Fibroblast of lung (primary cell): ENCODE measurements around the gene GPR61.

Experiments used
- EZH2 ChIP-seq: IDR thresholded peaks from 2 replicates; pipeline ENCODE4 v1.5.1; 2012; ENCODE audit warnings: low read length, control low read depth, mild to moderate bottlenecking; ENCODE audit errors: missing control alignments
- TF ChIP-seq, protein P1 (sequence below), 2 donors: IDR thresholded peaks in 1 of 2; conservative IDR thresholded peaks in 1 of 2; 1 replicate in 1 of 2; 2 replicates in 1 of 2; pipeline ENCODE4 v1.5.1; 2011 to 2012; ENCODE audit warnings: low read length in 2 of 2, control low read depth in 1 of 2, inconsistent platforms in 1 of 2, low read depth in 1 of 2, mild to moderate bottlenecking in 1 of 2

DNA sequence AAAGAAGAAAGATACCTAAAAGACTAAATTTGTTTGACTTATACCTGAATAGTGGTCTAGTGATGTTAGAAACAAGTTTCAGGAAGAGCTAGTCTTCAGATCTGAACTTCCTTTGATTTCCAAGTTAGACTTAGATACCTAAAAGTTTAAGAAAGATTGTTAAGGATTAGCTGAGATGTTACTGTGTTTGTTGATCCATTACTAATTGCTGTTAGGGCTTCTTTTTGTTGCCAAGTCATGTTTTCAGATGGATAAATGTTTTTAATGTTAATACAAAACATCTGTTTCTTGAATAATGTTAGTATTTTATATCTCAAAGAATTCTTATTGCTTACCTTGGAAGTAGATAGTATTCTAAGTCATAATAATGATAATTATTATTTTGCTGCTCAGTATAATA, 20.3 kb downstream of the GPR61 start:
- no peak for TF ChIP-seq EZH2
- TF ChIP-seq, protein P1, sequence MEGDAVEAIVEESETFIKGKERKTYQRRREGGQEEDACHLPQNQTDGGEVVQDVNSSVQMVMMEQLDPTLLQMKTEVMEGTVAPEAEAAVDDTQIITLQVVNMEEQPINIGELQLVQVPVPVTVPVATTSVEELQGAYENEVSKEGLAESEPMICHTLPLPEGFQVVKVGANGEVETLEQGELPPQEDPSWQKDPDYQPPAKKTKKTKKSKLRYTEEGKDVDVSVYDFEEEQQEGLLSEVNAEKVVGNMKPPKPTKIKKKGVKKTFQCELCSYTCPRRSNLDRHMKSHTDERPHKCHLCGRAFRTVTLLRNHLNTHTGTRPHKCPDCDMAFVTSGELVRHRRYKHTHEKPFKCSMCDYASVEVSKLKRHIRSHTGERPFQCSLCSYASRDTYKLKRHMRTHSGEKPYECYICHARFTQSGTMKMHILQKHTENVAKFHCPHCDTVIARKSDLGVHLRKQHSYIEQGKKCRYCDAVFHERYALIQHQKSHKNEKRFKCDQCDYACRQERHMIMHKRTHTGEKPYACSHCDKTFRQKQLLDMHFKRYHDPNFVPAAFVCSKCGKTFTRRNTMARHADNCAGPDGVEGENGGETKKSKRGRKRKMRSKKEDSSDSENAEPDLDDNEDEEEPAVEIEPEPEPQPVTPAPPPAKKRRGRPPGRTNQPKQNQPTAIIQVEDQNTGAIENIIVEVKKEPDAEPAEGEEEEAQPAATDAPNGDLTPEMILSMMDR (conservative IDR thresholded peaks at IDR 0.05 in 1 of 2, IDR thresholded peaks at IDR 0.05 in 1 of 2; ENCODE audit: low read depth in 1 of 2, low read length in 2 of 2): no peak
